Mucosa of rectum (tissue), 2 donors: ENCODE measurements around the gene ACSM2A.
"Not testable (repeated sequence)": the region's sequence is repeated elsewhere in the genome, so short reads cannot be mapped to it uniquely, and the experiment has no call there.

Source experiments
- H3K27ac ChIP-seq, 2 donors: one replicate each; pipeline ENCODE4 v1.7.0; 2013; ENCODE audit warnings: inconsistent platforms in 2 of 2, low read depth in 2 of 2, low read length in 2 of 2
- H3K27me3 ChIP-seq, 2 donors: one replicate each; pipeline ENCODE4 v1.7.0; 2013; ENCODE audit warnings: low read length in 2 of 2; ENCODE audit not compliant: control insufficient read depth in 2 of 2, insufficient read depth in 2 of 2
- H3K36me3 ChIP-seq, 2 donors: one replicate each; pipeline ENCODE4 v1.7.0; 2013; ENCODE audit warnings: low read length in 2 of 2; ENCODE audit not compliant: control insufficient read depth in 2 of 2, insufficient read depth in 2 of 2
- H3K4me1 ChIP-seq, 2 donors: one replicate each; pipeline ENCODE4 v1.7.0; 2013; ENCODE audit warnings: low read length in 2 of 2, mild to moderate bottlenecking in 1 of 2; ENCODE audit not compliant: control insufficient read depth in 2 of 2, insufficient read depth in 2 of 2
- H3K4me3 ChIP-seq, 2 donors: one replicate each; pipeline ENCODE4 v1.7.0; 2013; ENCODE audit warnings: low read length in 2 of 2
- H3K9ac ChIP-seq, 2 donors: one replicate each; pipeline ENCODE4 v1.7.0; 2013; ENCODE audit warnings: low read length in 2 of 2, low read depth in 1 of 2, mild to moderate bottlenecking in 1 of 2
- H3K9me3 ChIP-seq, 2 donors: one replicate each; pipeline ENCODE4 v1.7.0; 2013; ENCODE audit warnings: low read length in 2 of 2; ENCODE audit not compliant: control insufficient read depth in 2 of 2
- donor health status: healthy.
- donor health status: Normal muscosa, but diverticular disease.

ACSM2A gene

DNA sequence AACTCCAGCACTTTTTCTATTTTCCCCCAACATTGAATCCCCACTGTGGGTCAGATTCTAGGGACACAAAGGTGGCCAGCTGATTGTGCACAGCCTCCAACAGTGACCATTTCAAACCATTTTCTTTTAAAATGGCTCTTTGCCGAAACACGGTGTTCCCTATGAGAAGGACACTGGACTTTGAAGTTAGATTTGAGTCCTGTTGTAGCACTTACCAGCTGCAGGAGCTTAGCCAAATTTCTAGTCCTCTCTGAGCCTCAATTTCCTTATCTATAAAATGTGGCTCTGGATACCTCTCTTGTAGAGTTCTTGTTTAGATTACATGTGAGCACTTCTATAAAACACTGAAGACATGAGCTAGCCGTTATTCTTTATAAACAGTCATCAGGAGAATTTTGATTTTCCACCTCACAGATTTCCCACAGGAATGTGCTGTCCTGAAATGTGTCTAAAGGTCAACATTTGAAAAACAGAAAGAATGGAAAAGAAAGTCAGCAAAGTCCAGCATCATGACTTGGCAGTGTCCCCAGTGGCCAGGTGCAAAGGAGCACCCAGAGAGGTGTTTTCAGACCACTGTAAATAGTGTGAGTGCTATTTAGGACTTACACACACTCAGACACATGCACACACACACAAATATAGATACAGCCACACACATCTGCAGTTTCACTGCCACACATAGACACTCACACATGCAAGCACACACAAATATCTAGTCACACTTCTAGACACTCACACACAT lies 4.5 kb upstream of the ACSM2A start:
- not testable (repeated sequence) for H3K4me3 ChIP-seq, H3K9ac ChIP-seq, H3K36me3 ChIP-seq, H3K27ac ChIP-seq, H3K27me3 ChIP-seq, H3K4me1 ChIP-seq, H3K9me3 ChIP-seq

DNA sequence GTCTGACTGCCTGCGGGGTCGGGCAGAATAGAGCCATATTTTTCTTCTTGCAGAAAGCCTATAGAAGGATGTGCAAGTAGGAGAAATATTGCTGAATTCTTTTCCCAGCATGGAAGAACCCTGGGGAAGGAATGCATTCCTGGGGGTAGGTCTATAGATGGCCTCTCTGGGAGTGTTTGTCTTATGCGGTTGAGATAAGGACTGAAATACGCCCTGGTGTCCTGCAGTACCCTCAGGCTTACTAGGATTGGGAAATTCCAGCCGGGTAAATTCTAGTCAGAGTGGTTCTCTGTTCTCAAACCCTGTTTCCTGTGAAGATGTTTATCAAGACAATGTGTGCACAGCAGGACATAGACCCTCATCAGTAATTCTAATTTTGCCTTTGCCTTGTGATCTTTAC lies 2.3 kb downstream of the ACSM2A start:
- H3K9me3 ChIP-seq, H3K4me3 ChIP-seq, H3K36me3 ChIP-seq, H3K4me1 ChIP-seq, H3K9ac ChIP-seq, H3K27me3 ChIP-seq, H3K27ac ChIP-seq: not testable (repeated sequence)

DNA sequence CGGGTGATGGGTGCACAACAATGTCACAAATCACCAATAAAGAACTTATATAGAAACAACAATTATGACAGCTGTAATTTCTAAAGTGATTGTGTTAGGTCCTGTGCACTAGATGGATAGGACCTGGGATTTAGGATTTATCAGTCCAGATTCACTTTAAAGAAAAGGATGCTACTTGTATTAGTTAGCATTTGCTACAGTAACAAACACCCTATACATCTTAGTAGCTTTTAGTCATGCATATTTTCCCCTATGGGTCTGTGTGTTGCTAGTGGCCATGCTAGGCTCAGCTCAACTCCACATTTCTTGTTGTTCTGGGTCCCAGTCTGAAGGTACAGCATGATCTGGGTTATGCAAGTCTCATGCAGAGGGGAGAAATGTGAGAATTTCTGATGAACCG lies 7.9 kb downstream of the ACSM2A start:
- not testable (repeated sequence) for H3K9me3 ChIP-seq, H3K4me1 ChIP-seq, H3K9ac ChIP-seq, H3K4me3 ChIP-seq, H3K27me3 ChIP-seq, H3K36me3 ChIP-seq, H3K27ac ChIP-seq

DNA sequence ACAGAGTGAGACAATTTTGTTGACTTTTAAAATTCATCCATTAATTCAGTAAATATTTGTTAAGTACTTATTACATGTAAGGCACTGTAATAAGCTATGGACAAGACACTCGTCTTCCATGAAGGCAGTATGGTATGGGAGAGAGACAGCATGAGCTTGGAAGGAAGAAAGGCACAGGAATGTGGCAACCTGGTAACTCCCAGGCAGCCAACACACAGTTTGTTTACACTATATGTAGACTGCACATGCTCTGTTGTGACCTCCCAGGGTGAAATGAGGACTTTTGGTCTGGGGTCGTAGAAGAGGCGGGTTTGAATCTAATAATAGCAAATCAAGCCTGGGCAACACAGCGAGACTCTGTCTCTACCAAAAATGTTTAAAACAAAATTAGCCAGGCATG lies 9.0 kb downstream of the ACSM2A start:
- not testable (repeated sequence) for H3K27me3 ChIP-seq, H3K9ac ChIP-seq, H3K27ac ChIP-seq, H3K9me3 ChIP-seq, H3K4me3 ChIP-seq, H3K4me1 ChIP-seq, H3K36me3 ChIP-seq

DNA sequence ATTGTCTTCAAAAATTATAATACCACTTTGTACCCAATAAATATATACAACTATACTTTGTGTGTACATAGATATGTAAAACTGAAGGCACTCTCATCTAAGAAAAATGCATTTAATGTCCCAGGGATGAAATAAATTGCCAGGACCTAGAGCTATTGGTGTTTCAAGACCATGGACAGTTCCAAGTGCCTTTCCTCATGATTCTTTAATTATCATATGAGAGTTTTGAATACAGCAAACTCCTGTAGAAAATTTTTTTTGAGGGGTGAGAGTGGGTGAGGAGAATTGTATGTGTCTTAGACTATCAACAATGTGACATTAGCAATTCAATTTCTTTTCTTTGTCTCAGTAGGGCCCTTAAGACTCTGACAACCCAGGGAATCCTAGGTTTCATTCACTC lies 17.6 kb downstream of the ACSM2A start:
- H3K4me1 ChIP-seq, H3K27ac ChIP-seq, H3K36me3 ChIP-seq, H3K27me3 ChIP-seq, H3K9me3 ChIP-seq, H3K4me3 ChIP-seq, H3K9ac ChIP-seq: not testable (repeated sequence)

DNA sequence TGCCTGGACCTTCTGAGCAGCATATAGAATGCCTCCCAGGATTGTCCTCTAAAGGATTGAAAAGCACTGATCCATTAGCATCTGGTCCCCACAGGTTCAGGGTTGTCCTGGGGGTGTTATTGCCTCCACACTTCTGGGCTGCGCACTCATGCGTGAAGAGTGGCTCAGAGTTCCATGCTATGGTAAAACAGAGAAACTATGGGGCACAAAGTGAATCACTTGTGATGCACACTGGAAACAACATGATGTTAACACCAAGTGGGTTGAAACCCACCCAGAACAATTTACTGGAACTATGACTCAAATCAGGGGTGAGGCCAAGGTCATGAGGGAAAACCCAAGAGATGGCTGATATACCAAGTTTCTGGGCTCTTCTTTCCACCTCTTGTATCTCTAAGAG lies 18.6 kb downstream of the ACSM2A start:
- not testable (repeated sequence) for H3K9ac ChIP-seq, H3K27me3 ChIP-seq, H3K27ac ChIP-seq, H3K4me1 ChIP-seq, H3K9me3 ChIP-seq, H3K36me3 ChIP-seq, H3K4me3 ChIP-seq

DNA sequence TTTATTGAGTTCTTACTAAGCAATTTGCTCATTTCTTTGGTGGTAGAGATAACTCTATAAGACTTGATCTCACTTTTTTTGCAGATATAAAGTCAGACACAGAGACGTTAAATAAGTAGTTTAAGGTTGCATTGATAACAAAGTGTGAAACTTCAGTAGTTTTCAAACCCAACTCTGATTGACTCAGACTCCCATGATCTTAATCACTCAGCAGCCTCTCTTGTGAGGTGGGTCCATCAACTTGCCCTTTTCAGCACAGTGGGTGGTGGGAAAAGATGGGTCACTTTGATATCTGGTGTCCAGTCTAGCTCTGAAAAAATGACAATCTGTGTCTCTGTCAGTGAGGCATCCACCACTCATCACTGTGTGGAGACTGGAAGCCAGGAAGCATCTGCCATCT lies 19.4 kb downstream of the ACSM2A start:
- not testable (repeated sequence) for H3K36me3 ChIP-seq, H3K4me1 ChIP-seq, H3K9me3 ChIP-seq, H3K9ac ChIP-seq, H3K27ac ChIP-seq, H3K27me3 ChIP-seq, H3K4me3 ChIP-seq

DNA sequence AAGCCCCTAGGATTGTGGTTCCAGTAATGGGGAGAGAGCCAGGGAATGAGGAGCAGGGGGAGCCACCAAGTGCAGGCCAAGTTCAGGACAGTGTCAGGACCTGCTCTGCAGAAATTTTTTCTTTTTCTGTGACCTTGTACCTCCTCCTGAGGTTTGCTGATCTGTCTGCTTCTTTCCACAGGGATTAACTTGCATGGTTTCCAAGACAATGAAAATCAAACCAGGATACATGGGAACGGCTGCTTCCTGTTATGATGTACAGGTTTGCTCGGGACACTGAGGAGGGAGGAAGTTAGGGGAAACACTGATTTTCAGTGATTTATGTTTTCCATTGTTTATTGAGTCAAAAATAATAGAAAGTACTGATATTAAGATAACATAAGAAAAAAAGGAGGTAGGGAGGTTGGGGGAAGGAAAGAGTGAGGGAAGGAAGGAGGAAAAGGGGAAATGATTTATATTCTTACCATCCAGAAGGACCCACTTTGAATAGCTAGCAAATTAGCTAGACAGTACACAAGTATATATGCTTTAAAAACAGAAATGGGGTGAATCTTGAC lies 25.9 kb downstream of the ACSM2A start:
- H3K27ac ChIP-seq, H3K4me1 ChIP-seq: not testable (repeated sequence)

DNA sequence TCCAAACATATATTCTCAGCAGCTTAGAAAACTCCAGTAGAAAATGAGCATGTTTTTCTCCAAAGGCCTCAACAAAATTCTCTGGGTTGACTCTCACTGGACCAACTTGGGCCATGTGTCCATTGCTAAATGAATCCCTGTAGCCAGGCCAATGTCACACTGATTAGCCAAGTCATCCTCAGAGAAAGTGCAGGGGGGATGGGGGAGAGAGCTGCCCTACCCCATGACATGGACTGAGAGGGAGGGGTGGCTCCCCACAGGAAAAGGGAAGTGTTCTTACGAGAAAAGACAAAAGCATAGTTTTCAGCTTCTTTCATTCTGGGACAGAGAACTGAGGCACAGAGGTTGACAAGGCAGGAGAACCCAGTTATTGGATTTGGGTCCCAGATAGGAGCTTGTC lies 32.7 kb downstream of the ACSM2A start:
- H3K36me3 ChIP-seq, H3K27me3 ChIP-seq, H3K9ac ChIP-seq, H3K9me3 ChIP-seq, H3K4me3 ChIP-seq, H3K4me1 ChIP-seq, H3K27ac ChIP-seq: not testable (repeated sequence)

More for the DNA sequence above, 25.9 kb downstream of the ACSM2A start:
- H3K9ac ChIP-seq, H3K9me3 ChIP-seq, H3K27me3 ChIP-seq, H3K36me3 ChIP-seq, H3K4me3 ChIP-seq: not testable (repeated sequence)

DNA sequence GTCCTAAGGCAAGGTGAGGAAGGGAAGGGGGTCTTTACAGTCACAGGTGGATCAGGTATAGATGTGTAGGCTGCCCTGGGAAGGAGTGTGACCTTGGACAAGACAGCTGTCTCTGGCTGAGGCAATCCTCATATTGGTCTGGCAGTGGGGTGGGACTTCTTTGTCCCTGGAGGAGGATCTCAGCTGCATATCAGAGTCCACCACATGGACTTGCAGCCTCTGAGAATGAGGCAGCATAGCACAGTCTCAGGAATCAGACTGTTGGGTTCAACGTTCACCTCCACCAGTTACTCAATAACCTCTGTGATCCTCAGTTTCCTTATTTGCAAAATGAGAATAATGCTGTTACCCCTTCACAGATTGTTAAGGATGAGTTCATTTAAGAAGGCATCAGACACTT lies 33.4 kb downstream of the ACSM2A start:
- Histone ChIP-seq H3K27ac (no peak overlapping the region), H3K36me3 (no peaks in the 10 kb centered on the region), H3K9ac (no peak overlapping the region)

DNA sequence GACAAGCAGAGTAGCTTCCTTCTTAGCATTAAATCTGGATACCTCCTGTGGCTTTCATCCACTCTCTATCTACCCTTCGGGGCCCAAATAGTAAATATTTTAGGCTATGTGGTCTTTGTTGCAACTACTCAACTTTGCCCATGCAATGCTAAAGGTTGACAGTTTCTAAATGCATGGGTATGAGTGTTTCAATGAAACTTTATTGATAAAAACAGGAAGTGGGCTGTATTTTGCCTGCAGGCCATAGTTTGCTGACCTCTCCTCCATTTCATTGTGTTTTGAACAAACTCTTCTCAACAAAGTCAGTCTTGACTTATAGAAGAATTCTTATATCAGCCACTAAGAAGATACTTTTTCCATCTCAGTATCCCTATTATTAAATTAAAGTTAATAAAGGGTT lies 34.1 kb downstream of the ACSM2A start:
- H3K9ac ChIP-seq, result no peak overlapping the region
- no peaks in the 10 kb centered on the region for H3K9me3 ChIP-seq
- no peaks in the 10 kb centered on the region for H3K36me3 ChIP-seq
- no peak overlapping the region for H3K27ac ChIP-seq
- no peaks in the 10 kb centered on the region for H3K4me1 ChIP-seq
- no peak overlapping the region for H3K4me3 ChIP-seq
- H3K27me3 ChIP-seq, result no peaks in the 10 kb centered on the region

More for the DNA sequence above, 33.4 kb downstream of the ACSM2A start:
- Histone ChIP-seq H3K9me3 (no peaks in the 10 kb centered on the region), H3K4me1 (no peaks in the 10 kb centered on the region), H3K4me3 (no peak overlapping the region), H3K27me3 (no peaks in the 10 kb centered on the region)
